Calu3 (cell line): Measurements from ENCODE around the gene VWA7. TPM values are rescaled to one million over a fixed set of nuclear protein-coding genes. Genes with fewer than 3 reads are reported as not detected.
"Not testable (repeated sequence)": the region's sequence is repeated elsewhere in the genome, so short reads cannot be mapped to it uniquely, and the experiment has no call there.

Experiments used
- Bru-seq: library from RNA; stranded (reverse); fragments of 400-500 nt; gene quantifications from one replicate; lab custom pipeline; 2021; lab: Mats Ljungman, UMichigan
- BruChase-seq, 2 experiments: library from RNA; stranded (reverse); fragments of 400-500 nt; gene quantifications; one replicate each; lab custom pipeline; 2021; lab: Mats Ljungman, UMichigan
- BruUV-seq: library from RNA; stranded (reverse); fragments of 400-500 nt; replicated peaks from 2 replicates; lab custom pipeline; 2021; lab: Mats Ljungman, UMichigan
- CTCF ChIA-PET: fragments of 300-600 bp; sonication (Branson Sonifier 250); formaldehyde crosslinking; loops from one replicate; lab custom pipeline; 2022; ENCODE audit warnings: antibody characterized with exemption; lab: Charles Lee
- DNase-seq: peaks from one replicate; pipeline ENCODE4 v3.0.0; 2022
- H3K27ac Mint-ChIP-seq: one replicate; pipeline ENCODE4 v1.8.0; 2022; ENCODE audit warnings: mixed read lengths; ENCODE audit not compliant: unreplicated experiment
- H3K27me3 Mint-ChIP-seq: one replicate; pipeline ENCODE4 v1.8.0; 2022; ENCODE audit warnings: mixed read lengths; ENCODE audit not compliant: unreplicated experiment
- H3K36me3 Mint-ChIP-seq: one replicate; pipeline ENCODE4 v1.8.0; 2022; ENCODE audit warnings: mild to moderate bottlenecking, moderate library complexity, mixed read lengths; ENCODE audit not compliant: insufficient read depth, unreplicated experiment
- H3K4me1 Mint-ChIP-seq: one replicate; pipeline ENCODE4 v1.8.0; 2022; ENCODE audit warnings: mild to moderate bottlenecking, low read depth, mixed read lengths; ENCODE audit not compliant: unreplicated experiment
- H3K4me3 Mint-ChIP-seq: one replicate; pipeline ENCODE4 v1.8.0; 2022; ENCODE audit warnings: mild to moderate bottlenecking, low read depth, moderate library complexity, mixed read lengths; ENCODE audit not compliant: unreplicated experiment
- H3K9me3 Mint-ChIP-seq: one replicate; pipeline ENCODE4 v1.8.0; 2022; ENCODE audit warnings: low read depth, mixed read lengths; ENCODE audit not compliant: unreplicated experiment
- intact Hi-C: fragments of 100-400 bp; cut with micrococcal nuclease; formaldehyde crosslinking; loops from one replicate; pipeline ENCODE4 v1.10.0; 2022; ENCODE audit not compliant: unreplicated experiment
- long read RNA-seq: library from polyadenylated mRNA; stranded (forward); transcript quantifications from one replicate; pipeline ENCODE4 v2.0.0, GENCODE V29; 2022
- total RNA-seq: library from RNA; stranded (reverse); gene quantifications from 2 replicates; pipeline ENCODE4 v1.2.3, GENCODE V29; 2022
- TF ChIP-seq, protein P1 (sequence below): fragments of 200-600 bp; IDR thresholded peaks from one replicate; pipeline ENCODE4 v1.8.0; 2022; ENCODE audit warnings: antibody characterized with exemption; ENCODE audit not compliant: unreplicated experiment

VWA7 gene, protein sequence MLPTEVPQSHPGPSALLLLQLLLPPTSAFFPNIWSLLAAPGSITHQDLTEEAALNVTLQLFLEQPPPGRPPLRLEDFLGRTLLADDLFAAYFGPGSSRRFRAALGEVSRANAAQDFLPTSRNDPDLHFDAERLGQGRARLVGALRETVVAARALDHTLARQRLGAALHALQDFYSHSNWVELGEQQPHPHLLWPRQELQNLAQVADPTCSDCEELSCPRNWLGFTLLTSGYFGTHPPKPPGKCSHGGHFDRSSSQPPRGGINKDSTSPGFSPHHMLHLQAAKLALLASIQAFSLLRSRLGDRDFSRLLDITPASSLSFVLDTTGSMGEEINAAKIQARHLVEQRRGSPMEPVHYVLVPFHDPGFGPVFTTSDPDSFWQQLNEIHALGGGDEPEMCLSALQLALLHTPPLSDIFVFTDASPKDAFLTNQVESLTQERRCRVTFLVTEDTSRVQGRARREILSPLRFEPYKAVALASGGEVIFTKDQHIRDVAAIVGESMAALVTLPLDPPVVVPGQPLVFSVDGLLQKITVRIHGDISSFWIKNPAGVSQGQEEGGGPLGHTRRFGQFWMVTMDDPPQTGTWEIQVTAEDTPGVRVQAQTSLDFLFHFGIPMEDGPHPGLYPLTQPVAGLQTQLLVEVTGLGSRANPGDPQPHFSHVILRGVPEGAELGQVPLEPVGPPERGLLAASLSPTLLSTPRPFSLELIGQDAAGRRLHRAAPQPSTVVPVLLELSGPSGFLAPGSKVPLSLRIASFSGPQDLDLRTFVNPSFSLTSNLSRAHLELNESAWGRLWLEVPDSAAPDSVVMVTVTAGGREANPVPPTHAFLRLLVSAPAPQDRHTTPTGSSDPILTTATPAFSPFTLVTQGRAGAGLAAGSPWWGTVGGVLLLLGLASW
- total RNA-seq = 22.1 and 37.6 TPM in 2 replicates
- percentile 57 among the genes with signal in this experiment for Bru-seq, nascent RNA
- BruChase-seq, experiment 1, labeled RNA remaining after a 6-hour chase = percentile 67 among the genes with signal in this experiment
- percentile 58 among the genes with signal in this experiment for BruChase-seq, experiment 2, labeled RNA remaining after a 2-hour chase
- long read RNA-seq, partial matches to known transcripts = 0 of 4 reads
- long read RNA-seq, other reads (novel, unspliced or antisense) = 3 of 4 reads

- Mint-ChIP-seq H3K36me3 (peaks cover 83% of the 10 kb centered on the region), H3K4me1 (peaks cover 43% of the 10 kb centered on the region), H3K27ac (peak within 1 kb of the TSS; percentile 94), H3K9me3 (no peaks in the 10 kb centered on the region), H3K27me3 (no peaks in the 10 kb centered on the region), H3K4me3 (peak within 1 kb of the TSS; percentile 65)
- TF ChIP-seq, protein P1, sequence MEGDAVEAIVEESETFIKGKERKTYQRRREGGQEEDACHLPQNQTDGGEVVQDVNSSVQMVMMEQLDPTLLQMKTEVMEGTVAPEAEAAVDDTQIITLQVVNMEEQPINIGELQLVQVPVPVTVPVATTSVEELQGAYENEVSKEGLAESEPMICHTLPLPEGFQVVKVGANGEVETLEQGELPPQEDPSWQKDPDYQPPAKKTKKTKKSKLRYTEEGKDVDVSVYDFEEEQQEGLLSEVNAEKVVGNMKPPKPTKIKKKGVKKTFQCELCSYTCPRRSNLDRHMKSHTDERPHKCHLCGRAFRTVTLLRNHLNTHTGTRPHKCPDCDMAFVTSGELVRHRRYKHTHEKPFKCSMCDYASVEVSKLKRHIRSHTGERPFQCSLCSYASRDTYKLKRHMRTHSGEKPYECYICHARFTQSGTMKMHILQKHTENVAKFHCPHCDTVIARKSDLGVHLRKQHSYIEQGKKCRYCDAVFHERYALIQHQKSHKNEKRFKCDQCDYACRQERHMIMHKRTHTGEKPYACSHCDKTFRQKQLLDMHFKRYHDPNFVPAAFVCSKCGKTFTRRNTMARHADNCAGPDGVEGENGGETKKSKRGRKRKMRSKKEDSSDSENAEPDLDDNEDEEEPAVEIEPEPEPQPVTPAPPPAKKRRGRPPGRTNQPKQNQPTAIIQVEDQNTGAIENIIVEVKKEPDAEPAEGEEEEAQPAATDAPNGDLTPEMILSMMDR = peak; percentile 36
- CTCF ChIA-PET = interaction anchor here (0.6 to 2.3 kb wide), 14 partner anchors 9 to 925 kb away, joined by 3 to 16 read pairs (median 4); partner anchors contain the start of genes ABHD16A, CFB, CLIC1 and LSM2
- intact Hi-C loops = loop anchor here (5.0 to 10.0 kb wide), 3 partner anchors 45 to 168 kb away; partner anchors contain the start of genes CFB and NEU1
- peak; percentile 99 for DNase-seq
- BruUV-seq = no TSS peak
These were observed at the start of gene VWA7 for GRCh38 chr6:31776989-31777666. Gene VWA7, minus strand, starts transcription at chr6:31777328. Its CDS starts 549 bp downstream, at chr6:31776779.

DNA sequence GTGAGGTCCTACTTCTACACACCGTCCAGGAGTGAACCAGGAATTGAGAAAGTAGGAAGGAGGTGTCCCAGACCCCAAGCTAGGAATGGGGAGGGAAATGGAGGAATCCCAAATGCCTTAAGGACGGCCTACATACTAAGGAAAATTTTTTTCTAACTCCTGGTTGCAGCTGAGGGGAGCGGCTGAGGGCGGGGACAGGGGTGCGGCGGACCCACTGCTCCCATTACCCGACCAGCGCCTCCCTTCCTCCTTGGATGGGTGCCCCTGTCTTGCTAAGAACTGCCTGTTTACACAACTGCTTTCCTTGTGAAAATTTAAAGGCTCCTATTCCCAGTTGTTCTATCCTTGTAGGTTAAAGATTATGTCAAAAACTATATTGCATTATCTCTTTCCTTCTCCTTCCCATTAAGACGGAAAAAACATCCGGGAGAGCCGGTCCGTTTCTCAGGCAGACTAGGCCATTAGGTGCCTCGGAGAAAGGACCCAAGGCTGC, 49.7 kb upstream of the VWA7 start:
- CTCF ChIA-PET = interaction anchor here (0.6 to 2.5 kb wide), 13 partner anchors 10 to 97 kb away, joined by 3 to 16 read pairs (median 4); partner anchors contain the start of genes HSPA1A, HSPA1L, LSM2 and MSH5
- H3K36me3 Mint-ChIP-seq = peaks cover 77% of the 10 kb centered on the region

DNA sequence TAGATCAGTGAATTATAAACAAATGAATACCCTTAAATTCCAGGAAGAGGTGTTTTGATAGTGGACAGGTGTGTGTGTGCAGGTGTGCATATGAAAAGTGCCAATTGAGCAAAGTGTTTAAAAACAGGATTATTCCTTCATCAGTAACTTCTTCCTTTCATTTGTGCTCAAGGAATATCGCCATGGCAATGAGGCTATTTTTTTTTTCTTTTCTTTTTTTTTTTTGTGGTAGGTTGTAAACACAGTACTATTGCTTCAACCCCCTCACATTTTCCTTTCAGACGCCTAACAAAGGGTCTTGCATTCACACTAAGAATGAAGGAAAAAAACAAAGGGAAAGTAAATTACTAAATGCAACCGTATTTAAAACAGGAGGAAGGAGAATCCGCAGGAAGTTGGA, 48.4 kb upstream of the VWA7 start:
- TF ChIP-seq, protein P1 = no peak
- no TSS peak for BruUV-seq
- no peak for DNase-seq
- CTCF ChIA-PET = interaction anchor here (1.0 to 2.5 kb wide), 6 partner anchors 10 to 52 kb away, joined by 3 to 16 read pairs (median 6); partner anchors contain the start of genes HSPA1A, HSPA1L, LSM2 and VARS1
- peaks cover 77% of the 10 kb centered on the region for H3K36me3 Mint-ChIP-seq
- peaks cover 13% of the 10 kb centered on the region for H3K27me3 Mint-ChIP-seq
- peak overlapping the region; percentile 100 for H3K27ac Mint-ChIP-seq
- peak overlapping the region; percentile 80 for H3K4me3 Mint-ChIP-seq
- H3K9me3 Mint-ChIP-seq = no peaks in the 10 kb centered on the region
- intact Hi-C loops = no loop called here
- peaks cover 60% of the 10 kb centered on the region for H3K4me1 Mint-ChIP-seq

More for the DNA sequence above, 49.7 kb upstream of the VWA7 start:
- Mint-ChIP-seq H3K27me3 (peaks cover 13% of the 10 kb centered on the region), H3K27ac (peak overlapping the region; percentile 100), H3K4me3 (peak overlapping the region; percentile 80), H3K9me3 (no peaks in the 10 kb centered on the region), H3K4me1 (peaks cover 50% of the 10 kb centered on the region)
- intact Hi-C loops = no loop called here
- DNase-seq = peak; percentile 92
- TF ChIP-seq, protein P1 = no peak
- TSS peak; percentile 85 for BruUV-seq

- H3K36me3 Mint-ChIP-seq = peaks cover 84% of the 10 kb centered on the region
- not testable (repeated sequence) for BruUV-seq, DNase-seq, H3K9me3 Mint-ChIP-seq
- CTCF ChIA-PET = interaction anchor here (0.6 to 2.9 kb wide), 8 partner anchors 17 to 172 kb away, joined by 3 to 13 read pairs (median 4); partner anchors contain the start of genes CLIC1, LSM2 and VWA7
- peaks cover 70% of the 10 kb centered on the region for H3K4me1 Mint-ChIP-seq
- intact Hi-C loops = loop anchor here (5.0 kb wide), 1 partner anchor 46 kb away; the partner anchor contains the start of gene VWA7
- peak overlapping the region; percentile 89 for H3K4me3 Mint-ChIP-seq
- peak overlapping the region; percentile 95 for H3K27ac Mint-ChIP-seq
- peaks cover 13% of the 10 kb centered on the region for H3K27me3 Mint-ChIP-seq
These were observed 46.6 kb upstream of the VWA7 start for GRCh38 chr6:31823592-31824196.
